HL-60/S4 (cell line): ENCODE results near the gene GAPDHS.

ENCODE experiments used
- in situ Hi-C: fragments of 300-500 bp; cut with MboI; formaldehyde crosslinking; loops from 2 replicates; pipeline ENCODE4 v1.14.3; 2022; ENCODE audit warnings: low sequenced_read_pairs

GAPDHS gene

GRCh38 chr19:35509861-35510625 lies 23.2 kb upstream of the GAPDHS start:
- in situ Hi-C loops, result no loop called here

- in situ Hi-C loops, result no loop called here
Observed at GRCh38 chr19:35510626-35510964, 22.7 kb upstream of the GAPDHS start.

GRCh38 chr19:35511337-35511736 lies 21.9 kb upstream of the GAPDHS start:
- in situ Hi-C loops, result no loop called here

GRCh38 chr19:35512831-35513627 lies 20.2 kb upstream of the GAPDHS start:
- in situ Hi-C loops, result no loop called here

- in situ Hi-C loops, result no loop called here
Observed at GRCh38 chr19:35513628-35514281, 19.5 kb upstream of the GAPDHS start, which contains the start of gene DMKN. Gene DMKN (minus strand): TSS chr19:35513649. CDS start chr19:35513475, 174 bp downstream.

GRCh38 chr19:35514282-35514809 lies 18.9 kb upstream of the GAPDHS start:
- in situ Hi-C loops, result no loop called here

GRCh38 chr19:35516310-35516709 lies 16.9 kb upstream of the GAPDHS start:
- in situ Hi-C loops, result no loop called here

GRCh38 chr19:35517342-35517741 lies 15.9 kb upstream of the GAPDHS start:
- in situ Hi-C loops, result no loop called here

- in situ Hi-C loops, result no loop called here
Observed at GRCh38 chr19:35518313-35518712, 14.9 kb upstream of the GAPDHS start.

- in situ Hi-C loops, result no loop called here
Observed at GRCh38 chr19:35519291-35519690, 14.0 kb upstream of the GAPDHS start.

- in situ Hi-C loops, result no loop called here
Observed at GRCh38 chr19:35521124-35521743, 12.0 kb upstream of the GAPDHS start.

- in situ Hi-C loops, result no loop called here
Observed at GRCh38 chr19:35522745-35523327, 10.4 kb upstream of the GAPDHS start.

GRCh38 chr19:35524181-35524837 lies 8.9 kb upstream of the GAPDHS start:
- in situ Hi-C loops, result no loop called here

- in situ Hi-C loops, result no loop called here
Observed at GRCh38 chr19:35525873-35526272, 7.4 kb upstream of the GAPDHS start.

- in situ Hi-C loops, result no loop called here
Observed at GRCh38 chr19:35528218-35529038, 4.8 kb upstream of the GAPDHS start, which contains the start of gene SBSN. Gene SBSN (minus strand): TSS chr19:35528311. CDS start chr19:35528281, 30 bp downstream.

- in situ Hi-C loops, result no loop called here
Observed at GRCh38 chr19:35529241-35530218, 3.7 kb upstream of the GAPDHS start.

GRCh38 chr19:35531291-35531690 lies 2.0 kb upstream of the GAPDHS start:
- in situ Hi-C loops, result no loop called here

- in situ Hi-C loops, result no loop called here
Observed at GRCh38 chr19:35533822-35534392, 651 bp downstream of the GAPDHS start.
